ENCODE measurements around the gene CTXN3.
"Not testable (repeated sequence)": the region's sequence is repeated elsewhere in the genome, so short reads cannot be mapped to it uniquely, and the experiment has no call there.

CTXN3 gene

GRCh38 chr5:127650649-127651048 is 1.8 kb downstream of the CTXN3 start:
- no peak for DNase-seq (ENCODE audit: low read depth in 2 of 2)

- DNase-seq (ENCODE audit: low read depth in 2 of 2): no peak
Measured at GRCh38 chr5:127652952-127653611, 4.2 kb downstream of the CTXN3 start.

GRCh38 chr5:127656825-127657224 is 7.9 kb downstream of the CTXN3 start:
- DNase-seq (ENCODE audit: low read depth in 2 of 2): no peak

DNA sequence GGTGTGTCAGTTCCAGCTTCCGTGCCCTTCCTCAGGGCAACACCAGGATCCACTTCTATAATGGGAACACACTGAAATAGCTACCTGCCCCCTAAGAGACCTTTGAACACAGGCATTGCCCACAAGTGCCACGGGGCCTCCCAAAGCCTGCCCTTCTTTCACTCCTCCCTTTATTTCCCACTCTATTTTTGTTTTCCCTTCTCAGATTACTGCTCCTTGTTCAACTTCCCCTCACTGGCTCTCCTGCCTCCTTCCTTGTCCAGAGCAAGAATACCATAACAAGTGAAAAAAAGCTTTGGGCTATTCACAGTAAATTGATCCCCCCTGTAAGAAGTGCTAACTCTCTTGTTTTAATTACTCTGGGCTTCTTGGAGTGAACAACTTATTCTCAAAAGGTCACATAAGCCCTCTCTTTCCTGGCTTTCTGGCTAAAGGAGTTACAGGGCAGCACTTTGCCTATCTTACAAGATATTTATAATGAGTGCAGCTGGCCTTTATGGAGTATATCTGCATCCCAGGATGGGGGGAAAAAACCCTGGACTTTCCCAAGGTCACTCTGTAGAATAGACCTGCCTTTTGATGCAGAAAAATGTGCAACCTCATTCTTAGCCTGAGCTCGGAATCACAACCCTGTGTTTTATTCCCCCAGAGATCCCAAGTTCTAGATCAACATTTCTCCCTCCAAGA is 11.3 kb downstream of the CTXN3 start:
- no peak for DNase-seq (ENCODE audit: low read depth in 2 of 2)

GRCh38 chr5:127664093-127664492 is 15.2 kb downstream of the CTXN3 start:
- no peak for DNase-seq (ENCODE audit: low read depth in 2 of 2)

- DNase-seq (ENCODE audit: low read depth in 2 of 2): no peak
Measured at GRCh38 chr5:127665641-127666040, 16.8 kb downstream of the CTXN3 start.

GRCh38 chr5:127666043-127666716 is 17.3 kb downstream of the CTXN3 start:
- DNase-seq (ENCODE audit: low read depth in 2 of 2): no peak

- no peak for DNase-seq (ENCODE audit: low read depth in 2 of 2)
Measured at GRCh38 chr5:127667926-127668325, 19.0 kb downstream of the CTXN3 start.

GRCh38 chr5:127671218-127671617 is 22.3 kb downstream of the CTXN3 start:
- DNase-seq (ENCODE audit: low read depth in 2 of 2): no peak

GRCh38 chr5:127673117-127673800 is 24.4 kb downstream of the CTXN3 start:
- DNase-seq (ENCODE audit: low read depth in 2 of 2): no peak

GRCh38 chr5:127676951-127677350 is 28.1 kb downstream of the CTXN3 start:
- DNase-seq (ENCODE audit: low read depth in 2 of 2): not testable (repeated sequence)

DNA sequence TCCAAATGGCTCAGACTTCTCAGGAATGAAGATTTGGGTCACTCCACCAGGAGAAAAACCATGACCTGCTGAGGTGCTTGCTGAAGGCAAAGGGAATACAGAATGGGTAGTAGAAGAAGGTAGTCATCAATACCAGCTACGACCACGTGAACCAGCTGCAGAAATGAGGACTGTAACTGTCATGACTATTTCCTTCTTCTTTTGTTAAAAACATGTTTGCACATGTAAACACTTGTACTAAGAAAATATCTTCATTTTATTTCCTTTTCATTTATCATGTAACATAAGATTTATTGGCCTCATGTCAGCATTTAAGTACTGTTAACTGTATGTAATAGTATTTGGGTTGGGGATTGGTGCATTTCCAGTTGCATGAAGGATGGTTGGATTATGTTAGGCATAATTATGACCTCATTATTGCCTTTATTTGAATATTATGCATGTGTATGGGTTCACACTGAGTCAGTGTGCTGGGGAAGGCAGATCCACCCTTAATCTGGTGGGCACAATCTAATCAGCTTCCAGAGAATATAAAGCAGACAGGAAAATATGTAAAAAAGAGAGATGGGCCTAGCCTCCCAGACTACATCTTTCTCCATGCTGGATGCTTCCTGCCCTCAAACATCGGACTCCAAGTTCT is 30.9 kb downstream of the CTXN3 start:
- DNase-seq (ENCODE audit: low read depth in 2 of 2): not testable (repeated sequence)

GRCh38 chr5:127680595-127680994 is 31.7 kb downstream of the CTXN3 start:
- DNase-seq (ENCODE audit: low read depth in 2 of 2): no peak

GRCh38 chr5:127683008-127683407 is 34.1 kb downstream of the CTXN3 start:
- DNase-seq (ENCODE audit: low read depth in 2 of 2): no peak

DNA sequence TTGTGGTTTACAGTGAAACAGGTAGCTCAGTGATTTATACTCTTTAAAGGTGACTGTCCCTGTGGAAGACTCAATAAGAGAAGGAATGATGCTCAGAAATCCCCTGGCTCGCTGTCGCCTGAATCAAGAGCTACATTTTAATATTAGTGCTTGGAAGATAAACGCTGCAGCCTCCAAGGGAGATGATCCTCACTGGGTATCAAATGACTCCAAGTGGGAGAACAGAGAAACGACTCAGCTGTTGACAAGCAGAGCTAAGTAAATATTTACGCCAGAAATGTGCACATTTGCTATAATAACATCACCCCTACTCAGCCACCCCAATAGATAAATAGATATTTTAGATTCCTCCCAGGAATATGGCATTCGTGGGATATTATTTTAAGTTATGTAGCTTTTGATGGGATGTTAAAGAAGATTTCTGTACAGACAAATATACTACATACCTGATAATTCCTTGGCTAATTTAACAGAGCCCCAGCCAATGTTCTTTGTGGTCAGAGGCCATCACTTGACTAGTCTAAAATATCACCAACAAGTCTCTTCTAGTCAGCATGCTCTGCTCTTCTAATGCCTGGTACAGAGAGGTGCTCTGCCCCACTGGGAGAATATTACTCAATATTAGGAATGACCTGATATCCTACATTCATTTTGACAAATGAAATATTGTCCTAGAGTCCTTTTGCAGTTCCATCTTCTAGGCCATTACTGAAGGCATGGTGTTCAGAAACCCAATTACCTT is 36.0 kb downstream of the CTXN3 start:
- DNase-seq (ENCODE audit: low read depth in 2 of 2): no peak

DNA sequence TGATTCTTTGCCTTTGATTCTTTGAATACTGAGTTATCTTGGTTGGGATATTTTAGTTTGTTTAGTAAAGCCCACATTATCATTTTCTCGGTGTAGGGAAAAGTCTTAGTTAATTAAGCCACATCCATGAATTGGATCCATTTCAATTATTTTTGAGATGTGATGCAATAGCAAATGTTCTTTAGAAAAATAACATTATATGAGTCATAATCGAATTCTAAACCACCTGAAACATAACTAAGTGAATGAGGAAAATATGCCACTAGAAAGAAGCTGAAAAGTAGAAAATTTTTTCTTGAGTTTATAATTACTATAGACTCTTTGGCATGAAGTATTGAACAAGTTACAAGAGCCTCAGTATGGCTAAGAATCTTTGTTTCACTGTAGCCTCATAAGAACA is 36.8 kb downstream of the CTXN3 start:
- DNase-seq (ENCODE audit: low read depth in 2 of 2): no peak

DNA sequence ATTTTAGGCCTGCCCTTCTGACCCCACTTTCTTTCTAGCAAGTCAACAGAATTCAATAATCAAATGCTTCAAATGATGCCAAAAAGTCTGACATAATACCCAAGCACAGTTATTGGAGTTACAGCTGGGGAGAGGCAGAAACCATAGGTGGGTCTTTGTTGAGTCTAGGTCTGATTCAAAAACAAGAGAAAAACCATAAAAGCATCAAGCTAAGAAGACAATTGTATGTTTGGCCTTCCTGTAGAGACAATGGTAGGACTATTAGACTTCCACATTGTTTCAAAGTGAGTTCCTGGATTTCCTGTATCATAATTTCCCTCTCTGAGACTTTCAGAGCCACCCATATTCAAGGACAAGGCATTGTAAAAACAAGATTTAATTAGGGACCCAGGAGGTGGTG is 37.5 kb downstream of the CTXN3 start:
- no peak for DNase-seq (ENCODE audit: low read depth in 2 of 2)

DNA sequence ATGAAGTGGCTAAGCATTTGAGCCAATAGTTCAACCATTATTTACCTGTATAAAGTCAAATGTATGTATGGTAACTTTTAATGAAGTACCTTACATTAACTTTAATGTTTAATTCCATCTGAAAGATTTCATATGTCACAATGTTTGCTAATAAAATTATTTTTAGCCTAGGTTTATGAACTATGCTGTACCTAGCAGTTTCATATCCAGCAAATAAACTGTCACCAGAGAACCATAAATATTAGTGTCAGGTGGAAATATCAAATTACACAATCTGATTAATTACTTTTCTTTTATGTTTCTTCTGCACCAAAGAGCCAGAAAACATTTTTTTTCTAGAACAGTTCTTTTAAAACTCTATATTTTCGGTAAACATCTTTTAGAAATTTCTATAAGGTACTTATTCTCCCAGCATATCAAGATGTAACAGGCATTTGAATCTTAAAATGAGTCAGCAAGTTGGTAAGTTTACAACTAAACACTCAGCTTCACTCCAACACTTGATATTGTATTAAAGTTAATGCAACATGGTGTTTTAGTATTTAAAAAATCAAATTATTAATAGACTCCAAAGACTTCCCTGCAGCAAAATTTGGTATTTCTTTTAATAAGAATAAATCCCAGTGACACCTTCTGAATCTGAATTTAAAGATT is 45.8 kb downstream of the CTXN3 start:
- no peak for DNase-seq (ENCODE audit: low read depth in 2 of 2)

DNA sequence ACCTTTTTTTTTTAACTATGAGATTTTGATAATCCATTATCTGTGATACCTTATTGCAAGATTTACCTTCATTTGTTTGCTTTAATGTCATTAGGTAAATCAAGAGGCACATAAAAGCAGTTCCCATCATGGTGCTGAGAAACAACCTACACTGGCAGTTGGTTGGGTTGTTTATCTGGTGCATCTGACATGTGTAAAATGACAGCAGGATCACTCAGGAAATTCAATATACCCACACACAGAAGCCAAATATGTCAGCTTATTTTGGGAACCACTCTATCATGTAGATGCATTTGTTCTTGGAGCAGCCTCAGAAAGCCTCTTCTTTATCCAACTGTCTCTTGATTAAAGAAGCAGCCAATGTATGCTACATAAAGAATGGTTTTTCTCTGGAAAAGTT is 46.5 kb downstream of the CTXN3 start:
- no peak for DNase-seq (ENCODE audit: low read depth in 2 of 2)

- DNase-seq (ENCODE audit: low read depth in 2 of 2): no peak
Measured at GRCh38 chr5:127696683-127697082, 47.8 kb downstream of the CTXN3 start.
